Cardiac muscle cell (in vitro differentiated cells and primary cell): ENCODE results near the gene INPP4A. TPM values are rescaled to one million over a fixed set of nuclear protein-coding genes. Genes with fewer than 3 reads are reported as not detected.

Experiments
- DNase-seq, 2 donors: peaks; one replicate each; pipeline versions ENCODE4 v3.0.0 to v3.0.0-alpha.2; 2010 to 2017; ENCODE audit warnings: low read depth in 1 of 2, low spot score in 1 of 2
- H3K27ac ChIP-seq: fragments of 200-600 bp; sonication (generic); 2 replicates; pipeline ENCODE4 v1.5.1; 2016
- H3K27me3 ChIP-seq: fragments of 200-600 bp; sonication (generic); 2 replicates; pipeline ENCODE4 v1.6.0; 2016; ENCODE audit warnings: control low read depth
- H3K36me3 ChIP-seq: fragments of 200-600 bp; sonication (generic); 2 replicates; pipeline ENCODE4 v1.5.1; 2016; ENCODE audit warnings: control low read depth
- H3K4me1 ChIP-seq: fragments of 200-600 bp; sonication (generic); 2 replicates; pipeline ENCODE4 v1.8.1; 2017; ENCODE audit warnings: low read depth, mild to moderate bottlenecking, mixed run types
- H3K4me3 ChIP-seq: fragments of 200-600 bp; sonication (generic); 2 replicates; pipeline ENCODE4 v1.5.1; 2016; ENCODE audit warnings: mild to moderate bottlenecking
- H3K9me3 ChIP-seq: fragments of 200-600 bp; sonication (generic); 2 replicates; pipeline ENCODE4 v1.5.1; 2017; ENCODE audit warnings: low read depth, mild to moderate bottlenecking, control low read depth
- polyA plus RNA-seq: library from polyadenylated mRNA; unstranded; fragments of >200 nt; fragmentation: Nextera tagmentation; extraction: Ambion mirVana; gene quantifications from 2 replicates; pipeline ENCODE4 v1.2.1, GENCODE V29; 2016
- total RNA-seq: library from RNA; depleted of rRNA; stranded (reverse); fragments of >200 nt; gene quantifications from 2 replicates; pipeline ENCODE4 v1.2.3, GENCODE V29; 2016
- TF ChIP-seq, protein P1 (sequence below): IDR thresholded peaks from 2 replicates; pipeline ENCODE4 v1.5.1; 2012; ENCODE audit warnings: low read depth, mild to moderate bottlenecking, low read length

INPP4A gene
- total and polyA plus RNA-seq, 2 experiments from 2014 or later: 11.6 to 25.0 TPM

DNA sequence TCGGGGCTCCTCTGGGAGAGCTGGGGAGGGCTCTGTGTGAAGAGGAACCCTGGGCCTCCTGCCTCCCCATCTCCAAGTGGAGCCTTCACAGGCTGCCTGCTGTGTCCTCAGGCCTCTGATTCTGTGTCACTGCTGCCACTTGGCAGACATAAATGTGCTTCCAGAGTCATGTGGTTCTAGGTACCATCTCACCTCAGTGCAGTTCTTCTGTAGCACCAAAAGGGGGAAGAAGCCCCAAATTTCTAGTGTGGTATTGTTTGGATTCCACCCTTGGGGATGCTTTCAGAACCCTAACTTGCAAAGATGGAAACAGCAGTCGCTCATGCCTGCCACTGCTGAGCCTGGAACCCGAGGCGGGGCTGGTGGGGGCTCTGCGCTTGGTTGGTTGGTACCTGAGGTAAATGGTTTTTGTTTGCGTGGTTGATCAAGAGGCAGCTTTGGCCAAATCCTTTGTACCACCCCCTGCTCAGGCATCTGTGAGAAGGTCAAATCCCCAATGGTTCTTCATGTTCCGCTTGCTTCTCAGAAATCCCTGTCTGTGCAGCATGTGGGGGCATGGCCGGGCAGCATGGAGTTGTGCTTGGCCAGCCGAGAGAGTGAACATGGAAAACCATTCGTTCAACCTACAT lies 136.1 kb downstream of the INPP4A start:
- Histone ChIP-seq H3K27me3 (no peaks in the 10 kb centered on the region), H3K27ac (no peak overlapping the region), H3K4me1 (no peaks in the 10 kb centered on the region), H3K36me3 (peaks cover 6% of the 10 kb centered on the region), H3K4me3 (no peak overlapping the region), H3K9me3 (no peaks in the 10 kb centered on the region)
- DNase-seq: no peak
- TF ChIP-seq, protein P1, sequence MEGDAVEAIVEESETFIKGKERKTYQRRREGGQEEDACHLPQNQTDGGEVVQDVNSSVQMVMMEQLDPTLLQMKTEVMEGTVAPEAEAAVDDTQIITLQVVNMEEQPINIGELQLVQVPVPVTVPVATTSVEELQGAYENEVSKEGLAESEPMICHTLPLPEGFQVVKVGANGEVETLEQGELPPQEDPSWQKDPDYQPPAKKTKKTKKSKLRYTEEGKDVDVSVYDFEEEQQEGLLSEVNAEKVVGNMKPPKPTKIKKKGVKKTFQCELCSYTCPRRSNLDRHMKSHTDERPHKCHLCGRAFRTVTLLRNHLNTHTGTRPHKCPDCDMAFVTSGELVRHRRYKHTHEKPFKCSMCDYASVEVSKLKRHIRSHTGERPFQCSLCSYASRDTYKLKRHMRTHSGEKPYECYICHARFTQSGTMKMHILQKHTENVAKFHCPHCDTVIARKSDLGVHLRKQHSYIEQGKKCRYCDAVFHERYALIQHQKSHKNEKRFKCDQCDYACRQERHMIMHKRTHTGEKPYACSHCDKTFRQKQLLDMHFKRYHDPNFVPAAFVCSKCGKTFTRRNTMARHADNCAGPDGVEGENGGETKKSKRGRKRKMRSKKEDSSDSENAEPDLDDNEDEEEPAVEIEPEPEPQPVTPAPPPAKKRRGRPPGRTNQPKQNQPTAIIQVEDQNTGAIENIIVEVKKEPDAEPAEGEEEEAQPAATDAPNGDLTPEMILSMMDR: no peak

DNA sequence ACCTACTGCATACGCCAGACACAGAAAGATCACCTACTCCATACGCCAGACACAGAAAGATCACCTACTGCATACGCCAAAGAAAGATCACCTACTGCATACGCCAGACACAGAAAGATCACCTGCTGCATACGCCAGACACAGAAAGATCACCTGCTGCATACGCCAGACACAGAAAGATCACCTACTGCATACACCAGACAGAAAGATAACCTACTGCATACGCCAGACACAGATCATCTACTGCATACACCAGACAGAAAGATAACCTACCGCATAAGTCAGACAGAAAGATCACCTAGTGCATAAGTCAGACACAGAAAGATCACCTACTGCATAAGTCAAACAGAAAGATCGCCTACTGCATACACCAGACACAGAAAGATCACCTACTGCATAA lies 137.9 kb downstream of the INPP4A start:
- Histone ChIP-seq H3K4me1 (no peaks in the 10 kb centered on the region), H3K27ac (no peak overlapping the region), H3K9me3 (no peaks in the 10 kb centered on the region), H3K27me3 (no peaks in the 10 kb centered on the region), H3K36me3 (peaks cover 6% of the 10 kb centered on the region), H3K4me3 (no peak overlapping the region)
- no peak for DNase-seq
- TF ChIP-seq, protein P1: no peak

DNA sequence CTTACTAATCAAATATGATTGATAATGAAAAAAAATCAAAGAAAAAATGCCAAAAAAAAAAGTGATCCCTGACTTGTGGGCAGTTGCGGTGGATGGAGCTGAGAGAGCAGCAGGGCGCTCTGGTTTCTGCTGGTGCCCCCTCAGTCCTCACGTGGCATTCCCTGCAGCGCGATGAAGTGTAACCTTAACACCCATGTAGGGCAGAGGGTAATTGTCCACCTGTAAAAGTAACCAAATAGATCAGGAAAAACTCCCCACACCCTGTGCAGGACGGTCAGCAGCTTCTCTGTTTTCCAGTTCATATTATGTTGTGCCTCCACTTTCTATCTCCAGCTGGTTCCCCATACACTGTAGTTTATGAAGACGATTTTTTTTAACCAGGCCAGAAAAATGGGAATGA lies 138.6 kb downstream of the INPP4A start:
- Histone ChIP-seq H3K4me3 (no peak overlapping the region), H3K27me3 (no peaks in the 10 kb centered on the region), H3K27ac (no peak overlapping the region), H3K9me3 (no peaks in the 10 kb centered on the region), H3K4me1 (no peaks in the 10 kb centered on the region), H3K36me3 (peaks cover 6% of the 10 kb centered on the region)
- DNase-seq: no peak
- TF ChIP-seq, protein P1: no peak

DNA sequence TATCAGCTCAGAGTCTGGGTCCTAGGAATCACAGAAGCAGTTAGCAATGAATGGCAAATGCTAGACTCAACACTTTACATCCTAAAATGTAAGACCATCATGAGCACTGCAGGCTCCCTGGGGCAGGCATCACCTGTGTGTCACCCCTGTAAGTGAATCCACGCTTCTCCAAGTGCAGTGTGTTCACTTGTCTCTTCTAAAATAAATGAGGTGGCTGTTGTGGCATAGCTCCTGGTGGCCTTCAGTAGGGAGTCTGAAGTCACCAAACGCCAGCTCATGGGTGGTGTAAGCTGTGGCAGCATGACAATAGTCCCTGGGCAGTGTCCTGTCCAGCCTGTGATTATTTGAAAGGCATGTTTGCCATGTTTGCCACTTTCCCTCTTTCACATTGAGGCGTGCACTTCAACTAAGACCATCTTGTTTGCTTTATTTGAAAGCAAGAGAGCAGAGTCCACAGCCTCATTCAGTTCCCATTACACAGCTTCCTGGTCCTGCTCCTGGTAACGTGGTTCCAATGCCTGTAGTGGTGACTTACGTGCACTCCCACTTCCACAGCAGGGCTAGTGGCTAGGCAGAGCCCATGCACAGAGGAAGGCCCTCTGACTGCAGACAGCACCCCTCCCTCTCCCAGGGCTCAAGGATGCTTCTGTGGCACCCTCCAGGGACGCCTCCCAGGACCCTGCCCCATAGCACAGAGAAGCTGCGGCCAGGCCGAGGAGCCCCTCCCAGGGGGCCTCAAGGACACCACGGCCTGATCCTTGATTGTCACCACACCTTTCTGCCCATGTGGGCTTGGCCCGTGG lies 139.4 kb downstream of the INPP4A start:
- H3K4me1 ChIP-seq: no peaks in the 10 kb centered on the region
- no peak overlapping the region for H3K27ac ChIP-seq
- H3K4me3 ChIP-seq: no peak overlapping the region
- TF ChIP-seq, protein P1: no peak
- no peak for DNase-seq
- peaks cover 6% of the 10 kb centered on the region for H3K36me3 ChIP-seq
- H3K9me3 ChIP-seq: no peaks in the 10 kb centered on the region
- no peaks in the 10 kb centered on the region for H3K27me3 ChIP-seq

DNA sequence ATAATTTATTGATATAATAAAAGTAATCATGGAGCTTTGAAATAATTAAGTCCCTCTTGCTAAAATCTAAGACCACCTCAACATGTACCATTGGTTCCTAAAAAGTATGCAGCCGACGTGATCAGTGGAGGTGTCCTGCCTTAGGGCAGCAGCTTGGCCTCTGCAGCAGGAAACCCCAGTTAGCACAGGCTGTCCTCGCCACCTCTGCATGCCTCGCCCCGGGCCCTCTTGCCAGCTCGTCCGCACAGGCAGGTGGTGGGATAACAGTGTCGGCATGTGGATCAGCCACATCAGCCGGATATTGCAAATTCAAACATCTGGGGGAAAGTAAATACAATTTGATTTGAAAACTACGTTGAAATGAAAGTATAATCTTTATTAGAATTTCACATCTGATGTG lies 140.7 kb downstream of the INPP4A start:
- peaks cover 6% of the 10 kb centered on the region for H3K36me3 ChIP-seq
- TF ChIP-seq, protein P1: no peak
- no peak for DNase-seq
- H3K4me1 ChIP-seq: no peaks in the 10 kb centered on the region
- no peak overlapping the region for H3K4me3 ChIP-seq
- no peaks in the 10 kb centered on the region for H3K27me3 ChIP-seq
- H3K27ac ChIP-seq: no peak overlapping the region
- no peaks in the 10 kb centered on the region for H3K9me3 ChIP-seq
